ENCODE data around the gene ADAM12.

ADAM12 gene

DNA sequence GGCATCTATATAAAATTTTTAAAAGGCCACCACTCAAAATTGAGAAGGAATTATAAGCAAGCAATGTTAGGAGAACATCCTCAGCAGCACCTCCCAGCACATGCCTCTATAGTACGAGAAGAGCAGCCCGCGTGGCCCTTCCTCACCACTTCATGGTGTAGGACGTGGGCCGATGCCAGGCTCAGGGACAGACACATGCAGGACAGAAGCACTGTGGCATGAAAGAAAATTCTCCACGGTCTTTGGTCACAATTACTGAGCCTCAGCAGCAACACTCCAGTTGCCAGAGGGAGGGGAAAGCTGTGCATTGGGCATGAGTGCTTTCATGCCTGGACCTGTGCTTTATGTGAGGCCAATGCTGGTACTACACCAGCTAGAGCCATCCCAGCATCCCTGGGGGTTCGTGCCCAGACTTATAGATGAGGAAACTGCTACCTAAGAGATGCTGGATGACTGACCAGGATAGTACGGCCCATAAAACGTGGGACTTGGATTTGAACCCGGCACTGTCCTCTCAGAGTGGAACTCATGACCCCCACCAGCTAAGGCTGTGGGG, 164.7 kb downstream of the ADAM12 start:
- DNase-seq (ENCODE audit: low read depth): no peak
- TF ChIP-seq, protein P1, sequence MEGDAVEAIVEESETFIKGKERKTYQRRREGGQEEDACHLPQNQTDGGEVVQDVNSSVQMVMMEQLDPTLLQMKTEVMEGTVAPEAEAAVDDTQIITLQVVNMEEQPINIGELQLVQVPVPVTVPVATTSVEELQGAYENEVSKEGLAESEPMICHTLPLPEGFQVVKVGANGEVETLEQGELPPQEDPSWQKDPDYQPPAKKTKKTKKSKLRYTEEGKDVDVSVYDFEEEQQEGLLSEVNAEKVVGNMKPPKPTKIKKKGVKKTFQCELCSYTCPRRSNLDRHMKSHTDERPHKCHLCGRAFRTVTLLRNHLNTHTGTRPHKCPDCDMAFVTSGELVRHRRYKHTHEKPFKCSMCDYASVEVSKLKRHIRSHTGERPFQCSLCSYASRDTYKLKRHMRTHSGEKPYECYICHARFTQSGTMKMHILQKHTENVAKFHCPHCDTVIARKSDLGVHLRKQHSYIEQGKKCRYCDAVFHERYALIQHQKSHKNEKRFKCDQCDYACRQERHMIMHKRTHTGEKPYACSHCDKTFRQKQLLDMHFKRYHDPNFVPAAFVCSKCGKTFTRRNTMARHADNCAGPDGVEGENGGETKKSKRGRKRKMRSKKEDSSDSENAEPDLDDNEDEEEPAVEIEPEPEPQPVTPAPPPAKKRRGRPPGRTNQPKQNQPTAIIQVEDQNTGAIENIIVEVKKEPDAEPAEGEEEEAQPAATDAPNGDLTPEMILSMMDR (IDR thresholded peaks at IDR 0.05; ENCODE audit: low read depth, low read length, missing control alignments): no peak
- H3K4me3 ChIP-seq (ENCODE audit: low read depth, low read length): no peak overlapping the region

DNA sequence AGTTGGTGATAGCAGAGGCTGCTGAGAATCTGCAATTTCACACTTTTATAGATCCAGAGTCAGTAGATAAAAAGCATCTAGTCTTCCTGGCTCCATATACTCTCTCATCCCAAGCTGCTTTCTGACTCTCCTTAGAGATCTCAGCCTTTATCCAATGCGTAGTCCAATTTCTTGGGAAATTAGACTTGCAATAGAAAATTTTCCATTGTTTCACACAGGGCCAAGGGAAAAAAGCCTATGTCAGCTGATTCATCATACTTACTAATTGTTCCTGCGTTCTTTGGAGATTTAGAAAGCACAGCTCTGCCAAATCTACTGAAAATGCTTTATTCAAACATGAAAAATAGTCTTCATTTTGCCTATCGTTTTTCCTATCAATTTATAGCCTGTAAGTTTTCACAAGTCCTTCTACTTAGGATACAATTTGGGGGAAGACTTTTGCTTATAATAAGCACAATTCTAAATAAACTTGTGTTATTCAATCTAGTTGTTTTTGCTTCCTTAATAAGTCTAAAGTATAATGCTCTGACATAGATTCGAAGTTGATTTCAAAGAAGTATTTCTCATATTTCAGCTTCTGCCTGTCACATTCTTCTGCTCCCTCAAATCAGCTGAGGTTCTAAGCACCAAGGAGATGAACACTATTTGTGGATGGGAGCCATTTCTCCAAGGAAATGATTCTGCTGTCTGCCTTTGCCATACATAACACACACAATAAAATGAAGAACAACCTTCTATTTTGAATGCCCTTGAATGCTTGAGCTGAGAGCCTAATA, 165.4 kb downstream of the ADAM12 start:
- DNase-seq (ENCODE audit: low read depth): no peak
- H3K4me3 ChIP-seq (ENCODE audit: low read depth, low read length): no peak overlapping the region

DNA sequence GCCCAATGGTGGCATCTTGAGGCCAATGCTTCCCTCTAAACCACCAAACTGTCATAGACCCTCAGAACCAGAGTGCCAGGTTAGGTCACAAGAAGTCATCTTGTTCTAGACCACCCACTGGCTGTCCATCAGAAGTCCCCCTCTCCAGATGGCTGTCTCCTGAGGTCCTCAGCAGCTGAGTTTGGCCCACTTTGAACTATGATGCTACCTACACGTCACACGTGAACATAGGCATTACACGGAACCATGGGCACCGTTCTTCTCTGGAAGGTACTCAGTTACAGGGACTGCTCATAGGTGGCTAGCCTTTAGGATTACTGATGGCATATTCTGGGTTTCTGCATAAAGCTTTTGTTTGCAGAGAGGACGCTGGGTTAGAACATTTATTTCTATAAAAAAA, 166.4 kb downstream of the ADAM12 start:
- DNase-seq (ENCODE audit: low read depth): no peak
- H3K4me3 ChIP-seq (ENCODE audit: low read depth, low read length): no peak overlapping the region
- TF ChIP-seq, protein P1 (IDR thresholded peaks at IDR 0.05; ENCODE audit: low read depth, low read length, missing control alignments): no peak

More for the DNA sequence above, 165.4 kb downstream of the ADAM12 start:
- TF ChIP-seq, protein P1 (IDR thresholded peaks at IDR 0.05; ENCODE audit: low read depth, low read length, missing control alignments): no peak

DNA sequence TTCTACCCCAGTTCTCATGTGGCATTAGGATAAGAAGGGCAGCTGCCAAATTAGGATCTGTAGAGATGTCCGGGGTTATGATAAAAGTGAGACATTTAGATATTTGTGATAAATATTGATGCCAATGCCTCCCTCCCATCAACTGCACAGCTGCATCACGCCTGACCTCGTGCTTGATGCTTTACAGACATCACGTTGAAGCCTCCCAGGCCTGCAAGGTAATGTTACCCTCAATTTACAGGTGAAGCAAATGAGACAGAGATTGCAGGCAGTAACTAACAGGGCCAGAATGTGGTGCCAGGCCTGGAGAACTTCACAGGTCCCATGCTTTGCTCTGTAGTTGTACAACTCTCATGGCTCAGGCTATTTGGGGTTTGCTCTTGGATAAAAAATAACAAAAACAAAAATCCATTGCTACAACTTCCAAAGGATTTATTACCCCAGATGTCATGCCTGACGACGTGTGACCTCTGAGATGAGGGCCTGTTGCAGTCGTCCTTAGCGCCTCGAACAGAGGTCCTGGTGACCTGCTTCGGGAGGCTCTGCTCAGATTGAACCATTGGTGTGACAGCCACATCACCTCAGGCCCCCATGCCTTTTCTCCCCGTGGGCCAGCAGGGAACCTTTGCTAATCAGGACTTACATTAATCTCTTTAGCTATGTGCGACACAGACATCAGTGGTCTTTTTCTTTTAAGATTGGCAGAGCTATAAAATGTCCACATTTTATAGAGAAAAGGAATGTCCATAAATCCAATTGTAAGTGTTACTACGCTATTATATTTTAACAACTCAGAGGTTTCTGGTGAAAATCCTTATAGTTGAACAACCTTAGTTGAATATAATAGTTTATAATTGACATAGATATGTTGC, 169.3 kb downstream of the ADAM12 start:
- no peak overlapping the region for H3K4me3 ChIP-seq (ENCODE audit: low read depth, low read length)
- TF ChIP-seq, protein P1 (IDR thresholded peaks at IDR 0.05; ENCODE audit: low read depth, low read length, missing control alignments): no peak
- no peak for DNase-seq (ENCODE audit: low read depth)

DNA sequence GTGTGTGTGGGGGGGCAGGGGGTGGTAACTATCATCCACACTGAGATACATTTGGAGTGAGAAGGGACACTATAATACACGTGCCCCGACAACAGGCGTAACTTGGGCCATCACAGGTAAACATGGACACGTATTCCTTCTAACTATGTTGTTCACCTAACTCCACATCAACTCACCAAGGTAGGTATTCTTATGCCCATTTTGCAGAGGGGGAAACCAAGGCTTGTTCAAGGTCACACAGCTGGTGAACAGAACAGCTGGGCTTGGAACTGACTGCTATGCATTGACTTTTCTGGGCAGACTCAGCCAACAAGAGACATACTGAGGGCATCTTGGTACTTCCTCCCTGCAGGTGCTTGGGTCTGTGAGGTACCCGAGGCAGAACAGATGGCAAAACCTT, 170.1 kb downstream of the ADAM12 start:
- H3K4me3 ChIP-seq (ENCODE audit: low read depth, low read length): no peak overlapping the region
- no peak for DNase-seq (ENCODE audit: low read depth)
- TF ChIP-seq, protein P1 (IDR thresholded peaks at IDR 0.05; ENCODE audit: low read depth, low read length, missing control alignments): no peak

DNA sequence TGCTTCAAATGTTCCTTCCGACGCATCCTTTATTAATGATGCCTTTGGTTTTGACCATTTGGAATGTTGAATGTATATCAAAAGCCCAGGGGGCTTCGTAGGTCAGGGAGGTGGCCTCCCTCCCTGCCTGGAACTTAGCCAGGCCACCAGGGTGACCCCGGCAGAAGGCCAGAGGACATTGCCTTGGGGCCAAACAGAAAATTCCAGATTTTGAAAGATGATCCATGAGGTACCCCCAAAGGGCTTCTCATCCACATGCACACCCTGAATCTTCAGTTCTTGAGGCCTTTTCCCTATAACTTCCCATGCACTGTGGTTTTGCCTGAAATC, 171.7 kb downstream of the ADAM12 start:
- TF ChIP-seq, protein P1 (IDR thresholded peaks at IDR 0.05; ENCODE audit: low read depth, low read length, missing control alignments): no peak
- H3K4me3 ChIP-seq (ENCODE audit: low read depth, low read length): no peak overlapping the region
- no peak for DNase-seq (ENCODE audit: low read depth)
